ENCODE data around the gene SFXN3. TPM values are rescaled to one million over a fixed set of nuclear protein-coding genes. Genes with fewer than 3 reads are reported as not detected.

The SFXN3 gene
- 66.8 and 76.9 TPM in 2 replicates for total RNA-seq (2014; rRNA removed; shearing (Covaris generic))
- polyA plus RNA-seq (2015; cell fraction: cytosol; rRNA removed) = 47.4 and 52.3 TPM in 2 replicates
- 148 and 158 TPM in 2 replicates for polyA plus RNA-seq (2015; cell fraction: nucleus; rRNA removed)

- DNase-seq (ENCODE audit: low read depth, low spot score) = peak; percentile 80
- in situ Hi-C loops (cut with HindIII; ENCODE audit: low pct_unique_long_range_greater_than_20kb, low sequenced_read_pairs) = no loop called here
Measured at GRCh38 chr10:101031128-101031795, at the start of gene SFXN3, which contains the start of gene PDZD7. Gene SFXN3, plus strand, starts transcription at chr10:101031234. Its CDS starts 3,461 bp downstream, at chr10:101034695. Gene PDZD7, minus strand, starts transcription at chr10:101031129. Its CDS starts 910 bp downstream, at chr10:101030219.

GRCh38 chr10:100982916-100983830, 47.9 kb upstream of the SFXN3 start:
- no peak for DNase-seq (ENCODE audit: low read depth, low spot score)
- in situ Hi-C loops (cut with HindIII; ENCODE audit: low pct_unique_long_range_greater_than_20kb, low sequenced_read_pairs) = no loop called here

- no peak for DNase-seq (ENCODE audit: low read depth, low spot score)
- in situ Hi-C loops (cut with HindIII; ENCODE audit: low pct_unique_long_range_greater_than_20kb, low sequenced_read_pairs) = no loop called here
Measured at GRCh38 chr10:100983868-100984671, 47.0 kb upstream of the SFXN3 start.

GRCh38 chr10:100984672-100985177, 46.3 kb upstream of the SFXN3 start:
- DNase-seq (ENCODE audit: low read depth, low spot score) = no peak
- in situ Hi-C loops (cut with HindIII; ENCODE audit: low pct_unique_long_range_greater_than_20kb, low sequenced_read_pairs) = no loop called here

DNA sequence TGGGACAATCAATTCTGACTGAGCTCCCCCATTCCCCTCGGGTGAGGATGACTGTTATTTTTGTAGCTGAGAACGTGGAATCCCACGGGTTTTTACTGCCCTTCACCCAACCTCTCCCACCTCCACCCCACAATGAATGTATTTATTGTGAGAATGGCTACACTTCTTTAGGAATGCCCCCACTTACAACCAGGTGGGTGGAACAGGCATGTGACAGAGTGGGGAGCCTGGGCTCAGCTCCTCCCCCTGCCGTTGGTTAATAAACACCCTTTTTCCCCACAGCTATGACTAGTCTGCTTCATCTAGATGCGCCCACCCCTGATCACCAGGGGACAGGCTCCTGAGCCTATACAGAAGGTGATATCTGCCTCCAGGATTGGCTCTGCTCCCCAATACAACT, 45.7 kb upstream of the SFXN3 start:
- in situ Hi-C loops (cut with HindIII; ENCODE audit: low pct_unique_long_range_greater_than_20kb, low sequenced_read_pairs) = no loop called here
- DNase-seq (ENCODE audit: low read depth, low spot score) = no peak

GRCh38 chr10:100986623-100986951, 44.4 kb upstream of the SFXN3 start:
- no peak for DNase-seq (ENCODE audit: low read depth, low spot score)
- in situ Hi-C loops (cut with HindIII; ENCODE audit: low pct_unique_long_range_greater_than_20kb, low sequenced_read_pairs) = no loop called here

- peak; percentile 71 for DNase-seq (ENCODE audit: low read depth, low spot score)
- in situ Hi-C loops (cut with HindIII; ENCODE audit: low pct_unique_long_range_greater_than_20kb, low sequenced_read_pairs) = no loop called here
Measured at GRCh38 chr10:100986952-100987684, 43.9 kb upstream of the SFXN3 start, which contains the start of the genes MRPL43 and TWNK. Gene MRPL43, minus strand, starts transcription at chr10:100987497. Its CDS starts 54 bp downstream, at chr10:100987443. Gene TWNK, plus strand, starts transcription at chr10:100987543. Its CDS starts 668 bp downstream, at chr10:100988211.

- in situ Hi-C loops (cut with HindIII; ENCODE audit: low pct_unique_long_range_greater_than_20kb, low sequenced_read_pairs) = no loop called here
- no peak for DNase-seq (ENCODE audit: low read depth, low spot score)
Measured at GRCh38 chr10:100987685-100988049, 43.4 kb upstream of the SFXN3 start.

DNA sequence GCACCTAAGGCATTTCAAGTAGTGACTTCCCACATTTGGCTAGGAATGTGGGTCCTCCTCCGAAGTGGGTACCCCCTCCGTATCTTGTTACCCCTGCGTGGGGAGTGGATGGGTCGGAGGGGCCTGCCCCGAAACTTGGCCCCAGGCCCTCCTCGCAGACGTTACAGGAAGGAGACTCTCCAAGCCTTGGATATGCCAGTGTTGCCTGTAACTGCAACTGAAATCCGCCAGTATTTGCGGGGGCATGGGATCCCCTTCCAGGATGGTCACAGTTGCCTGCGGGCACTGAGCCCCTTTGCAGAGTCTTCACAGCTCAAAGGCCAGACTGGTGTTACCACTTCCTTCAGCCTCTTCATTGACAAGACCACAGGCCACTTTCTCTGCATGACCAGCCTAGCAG, 42.9 kb upstream of the SFXN3 start:
- in situ Hi-C loops (cut with HindIII; ENCODE audit: low pct_unique_long_range_greater_than_20kb, low sequenced_read_pairs) = no loop called here
- no peak for DNase-seq (ENCODE audit: low read depth, low spot score)

DNA sequence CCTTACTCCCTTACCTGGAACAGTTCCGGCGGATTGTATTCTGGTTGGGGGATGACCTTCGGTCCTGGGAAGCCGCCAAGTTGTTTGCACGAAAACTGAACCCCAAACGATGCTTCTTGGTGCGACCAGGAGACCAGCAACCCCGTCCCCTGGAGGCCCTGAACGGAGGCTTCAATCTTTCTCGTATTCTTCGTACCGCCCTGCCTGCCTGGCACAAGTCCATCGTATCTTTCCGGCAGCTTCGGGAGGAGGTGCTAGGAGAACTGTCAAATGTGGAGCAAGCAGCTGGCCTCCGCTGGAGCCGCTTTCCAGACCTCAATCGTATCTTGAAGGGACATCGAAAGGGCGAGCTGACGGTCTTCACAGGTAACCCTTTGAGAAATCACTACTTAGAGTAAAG, 41.9 kb upstream of the SFXN3 start:
- in situ Hi-C loops (cut with HindIII; ENCODE audit: low pct_unique_long_range_greater_than_20kb, low sequenced_read_pairs) = no loop called here
- no peak for DNase-seq (ENCODE audit: low read depth, low spot score)

GRCh38 chr10:100993986-100994708, 36.9 kb upstream of the SFXN3 start:
- DNase-seq (ENCODE audit: low read depth, low spot score) = peak; percentile 86

DNA sequence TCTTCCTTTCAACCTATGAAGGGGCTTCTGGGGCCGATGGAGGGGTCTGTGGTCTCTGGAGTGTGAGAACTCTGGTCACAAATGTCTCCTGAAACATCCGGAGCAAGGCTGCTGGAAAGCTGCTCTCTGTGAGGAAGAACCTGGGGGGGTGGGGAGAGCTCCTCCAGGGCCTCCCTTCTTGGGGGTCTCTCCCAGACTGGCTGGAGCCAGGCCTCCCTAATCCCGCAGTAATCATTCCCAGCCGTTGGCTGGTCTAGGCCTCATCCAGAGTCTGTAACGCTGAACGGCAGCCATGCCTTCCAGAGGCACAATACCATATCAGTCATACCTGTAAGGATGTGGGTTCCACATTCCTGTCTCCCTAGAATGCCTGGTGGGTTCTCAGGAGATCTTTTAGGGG, 35.9 kb upstream of the SFXN3 start:
- DNase-seq (ENCODE audit: low read depth, low spot score) = no peak
- in situ Hi-C loops (cut with HindIII; ENCODE audit: low pct_unique_long_range_greater_than_20kb, low sequenced_read_pairs) = no loop called here

More at GRCh38 chr10:100993986-100994708, 36.9 kb upstream of the SFXN3 start:
- in situ Hi-C loops (cut with HindIII; ENCODE audit: low pct_unique_long_range_greater_than_20kb, low sequenced_read_pairs) = no loop called here

DNA sequence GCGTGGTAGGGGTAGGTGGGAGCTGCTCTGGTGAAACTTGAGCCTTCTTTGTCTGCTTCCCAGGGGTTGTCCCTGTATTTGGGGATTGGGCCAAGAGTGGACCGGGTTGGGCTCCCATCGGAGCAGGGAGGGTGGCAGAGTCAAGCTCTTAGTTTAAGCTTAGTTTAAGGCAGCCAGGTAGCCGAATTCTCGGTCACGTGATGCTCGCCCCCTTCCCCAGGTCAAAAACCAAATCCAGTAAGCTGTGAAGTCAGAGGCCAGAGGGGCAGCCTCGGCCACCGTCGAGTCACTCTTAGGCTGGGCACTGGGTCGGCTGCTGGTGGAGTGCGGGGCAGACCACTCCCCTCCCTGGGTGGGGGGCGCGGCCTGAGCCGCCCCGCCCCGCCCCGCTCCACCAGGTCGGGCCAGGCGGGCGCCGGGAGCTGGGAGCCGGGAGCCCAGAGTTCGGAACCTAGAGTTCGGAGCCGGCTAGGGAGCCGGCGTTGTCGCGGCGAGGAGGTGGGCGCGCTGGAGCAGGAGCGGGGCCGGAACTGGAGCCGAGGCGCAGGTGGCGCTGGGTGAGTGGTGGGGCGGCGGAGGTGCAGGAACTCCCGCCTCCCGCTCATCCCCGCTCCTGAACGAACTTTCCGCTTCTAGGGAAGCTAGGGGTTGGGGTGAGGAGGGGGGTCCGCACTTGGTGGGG, 34.2 kb upstream of the SFXN3 start:
- DNase-seq (ENCODE audit: low read depth, low spot score) = no peak
- in situ Hi-C loops (cut with HindIII; ENCODE audit: low pct_unique_long_range_greater_than_20kb, low sequenced_read_pairs) = no loop called here

- peak; percentile 69 for DNase-seq (ENCODE audit: low read depth, low spot score)
- in situ Hi-C loops (cut with HindIII; ENCODE audit: low pct_unique_long_range_greater_than_20kb, low sequenced_read_pairs) = no loop called here
Measured at GRCh38 chr10:100997360-100998182, 33.5 kb upstream of the SFXN3 start.

Data from SK-MEL-5 (cell line).